KMS-11 (cell line): Measurements from ENCODE around the gene KIF6.

Source experiments
- H2AFZ ChIP-seq: fragments of 200-600 bp; sonication (generic); 2 replicates; pipeline ENCODE4 v1.6.1; 2016; ENCODE audit warnings: antibody characterized with exemption, mixed run types, low read depth
- H3K27ac ChIP-seq: fragments of 200-600 bp; sonication (generic); 2 replicates; pipeline ENCODE4 v1.6.1; 2016; ENCODE audit warnings: mild to moderate bottlenecking, mixed run types
- H3K27me3 ChIP-seq: fragments of 200-600 bp; sonication (generic); 2 replicates; pipeline ENCODE4 v1.6.1; 2017; ENCODE audit warnings: mild to moderate bottlenecking, low read depth, mixed run types, moderate library complexity; ENCODE audit not compliant: insufficient read depth
- H3K36me3 ChIP-seq: fragments of 200-600 bp; sonication (generic); 2 replicates; pipeline ENCODE4 v1.6.1; 2017; ENCODE audit warnings: mild to moderate bottlenecking, mixed run types; ENCODE audit not compliant: insufficient read depth
- H3K4me1 ChIP-seq: fragments of 200-600 bp; sonication (generic); 2 replicates; pipeline ENCODE4 v1.6.1; 2016; ENCODE audit warnings: mild to moderate bottlenecking, low read depth, mixed run types; ENCODE audit not compliant: poor library complexity, severe bottlenecking
- H3K4me2 ChIP-seq: fragments of 200-600 bp; sonication (generic); 2 replicates; pipeline ENCODE4 v1.7.0; 2016; ENCODE audit warnings: mild to moderate bottlenecking, mixed run types
- H3K4me3 ChIP-seq: fragments of 200-600 bp; sonication (generic); IDR thresholded peaks from 2 replicates; pipeline ENCODE4 v1.6.1; 2017; ENCODE audit warnings: low read depth, low read length, mixed read lengths; ENCODE audit not compliant: insufficient read depth
- H3K79me2 ChIP-seq: fragments of 200-600 bp; sonication (generic); 2 replicates; pipeline ENCODE4 v1.6.1; 2016; ENCODE audit warnings: low read depth, mixed run types; ENCODE audit not compliant: insufficient read depth
- H3K9ac ChIP-seq: fragments of 200-600 bp; sonication (generic); 2 replicates; pipeline ENCODE4 v1.6.1; 2016; ENCODE audit warnings: mild to moderate bottlenecking, mixed run types
- H4K20me1 ChIP-seq: fragments of 200-600 bp; sonication (generic); 2 replicates; pipeline ENCODE4 v1.6.1; 2016; ENCODE audit warnings: mild to moderate bottlenecking, mixed run types; ENCODE audit not compliant: insufficient read depth
- CTCF ChIP-seq: fragments of 200-600 bp; sonication (generic); conservative IDR thresholded peaks from 2 replicates; pipeline ENCODE4 v1.6.1; 2017; ENCODE audit warnings: low read depth, mild to moderate bottlenecking, antibody characterized with exemption, low read length, moderate library complexity, mixed read lengths

KIF6 gene

GRCh38 chr6:39614393-39614950, 110.7 kb downstream of the KIF6 start:
- Histone ChIP-seq H3K4me2 (no peak overlapping the region), H3K79me2 (no peaks in the 10 kb centered on the region), H3K27ac (no peak overlapping the region), H3K9ac (no peak overlapping the region), H4K20me1 (no peaks in the 10 kb centered on the region), H3K27me3 (no peaks in the 10 kb centered on the region), H2AFZ (no peak overlapping the region), H3K4me1 (no peaks in the 10 kb centered on the region), H3K36me3 (no peaks in the 10 kb centered on the region), H3K4me3 (no peak overlapping the region)
- no peak for TF ChIP-seq CTCF

- no peak for TF ChIP-seq CTCF
- no peaks in the 10 kb centered on the region for H3K4me1 ChIP-seq
Observed at GRCh38 chr6:39610221-39610620, 115.0 kb downstream of the KIF6 start.

GRCh38 chr6:39608652-39609345, 116.4 kb downstream of the KIF6 start:
- no peak overlapping the region for H3K4me3 ChIP-seq
- no peak for TF ChIP-seq CTCF
- no peaks in the 10 kb centered on the region for H3K36me3 ChIP-seq
- no peaks in the 10 kb centered on the region for H3K79me2 ChIP-seq
- H2AFZ ChIP-seq, result no peak overlapping the region
- H4K20me1 ChIP-seq, result no peaks in the 10 kb centered on the region
- H3K4me2 ChIP-seq, result no peak overlapping the region
- no peak overlapping the region for H3K27ac ChIP-seq
- H3K9ac ChIP-seq, result no peak overlapping the region
- no peaks in the 10 kb centered on the region for H3K4me1 ChIP-seq
- H3K27me3 ChIP-seq, result no peaks in the 10 kb centered on the region

More at GRCh38 chr6:39610221-39610620, 115.0 kb downstream of the KIF6 start:
- no peak overlapping the region for H3K4me3 ChIP-seq
- no peak overlapping the region for H3K27ac ChIP-seq
- H3K36me3 ChIP-seq, result no peaks in the 10 kb centered on the region
- no peak overlapping the region for H3K4me2 ChIP-seq
- H2AFZ ChIP-seq, result no peak overlapping the region
- no peaks in the 10 kb centered on the region for H3K79me2 ChIP-seq
- H4K20me1 ChIP-seq, result no peaks in the 10 kb centered on the region
- no peak overlapping the region for H3K9ac ChIP-seq
- H3K27me3 ChIP-seq, result no peaks in the 10 kb centered on the region

GRCh38 chr6:39602601-39603519, 122.3 kb downstream of the KIF6 start:
- Histone ChIP-seq H3K4me1 (no peaks in the 10 kb centered on the region), H3K4me2 (no peak overlapping the region), H3K27me3 (no peaks in the 10 kb centered on the region), H2AFZ (no peak overlapping the region), H3K4me3 (no peak overlapping the region), H3K79me2 (no peaks in the 10 kb centered on the region), H4K20me1 (no peaks in the 10 kb centered on the region), H3K36me3 (no peaks in the 10 kb centered on the region), H3K9ac (no peak overlapping the region), H3K27ac (no peak overlapping the region)
- TF ChIP-seq CTCF, result no peak
